AG09309 (cell line): Measurements from ENCODE around the gene SH3GL1.

Experiments used
- DNase-seq: peaks from one replicate; pipeline ENCODE4 v3.0.0-alpha.2; 2010; ENCODE audit warnings: low read depth
- H3K4me3 ChIP-seq: 2 replicates; pipeline ENCODE4 v1.5.1; 2011; ENCODE audit warnings: mild to moderate bottlenecking, low read depth, low read length, moderate library complexity; ENCODE audit not compliant: control insufficient read depth
- CTCF ChIP-seq: IDR thresholded peaks from 2 replicates; pipeline ENCODE4 v1.5.1; 2011; ENCODE audit warnings: mild to moderate bottlenecking, low read depth, low read length, inconsistent platforms; ENCODE audit not compliant: insufficient read depth, control insufficient read depth; ENCODE audit errors: missing control alignments

Gene SH3GL1

GRCh38 chr19:4343370-4344307 lies 56.7 kb downstream of the SH3GL1 start, which contains the start of gene MPND:
MPND (plus strand) TSS chr19:4343562; CDS start chr19:4343594, 32 bp downstream.
- no peak for TF ChIP-seq CTCF
- peak within 1 kb of the TSS; percentile 85 for H3K4me3 ChIP-seq
- no peak for DNase-seq

- peak overlapping the region; percentile 85 for H3K4me3 ChIP-seq
- peak; percentile 43 for TF ChIP-seq CTCF
- DNase-seq, result peak; percentile 100
Observed at GRCh38 chr19:4342615-4343369, 57.6 kb downstream of the SH3GL1 start.

- peak overlapping the region; percentile 56 for H3K4me3 ChIP-seq
- no peak for DNase-seq
- TF ChIP-seq CTCF, result no peak
Observed at GRCh38 chr19:4342314-4342614, 58.1 kb downstream of the SH3GL1 start.

DNA sequence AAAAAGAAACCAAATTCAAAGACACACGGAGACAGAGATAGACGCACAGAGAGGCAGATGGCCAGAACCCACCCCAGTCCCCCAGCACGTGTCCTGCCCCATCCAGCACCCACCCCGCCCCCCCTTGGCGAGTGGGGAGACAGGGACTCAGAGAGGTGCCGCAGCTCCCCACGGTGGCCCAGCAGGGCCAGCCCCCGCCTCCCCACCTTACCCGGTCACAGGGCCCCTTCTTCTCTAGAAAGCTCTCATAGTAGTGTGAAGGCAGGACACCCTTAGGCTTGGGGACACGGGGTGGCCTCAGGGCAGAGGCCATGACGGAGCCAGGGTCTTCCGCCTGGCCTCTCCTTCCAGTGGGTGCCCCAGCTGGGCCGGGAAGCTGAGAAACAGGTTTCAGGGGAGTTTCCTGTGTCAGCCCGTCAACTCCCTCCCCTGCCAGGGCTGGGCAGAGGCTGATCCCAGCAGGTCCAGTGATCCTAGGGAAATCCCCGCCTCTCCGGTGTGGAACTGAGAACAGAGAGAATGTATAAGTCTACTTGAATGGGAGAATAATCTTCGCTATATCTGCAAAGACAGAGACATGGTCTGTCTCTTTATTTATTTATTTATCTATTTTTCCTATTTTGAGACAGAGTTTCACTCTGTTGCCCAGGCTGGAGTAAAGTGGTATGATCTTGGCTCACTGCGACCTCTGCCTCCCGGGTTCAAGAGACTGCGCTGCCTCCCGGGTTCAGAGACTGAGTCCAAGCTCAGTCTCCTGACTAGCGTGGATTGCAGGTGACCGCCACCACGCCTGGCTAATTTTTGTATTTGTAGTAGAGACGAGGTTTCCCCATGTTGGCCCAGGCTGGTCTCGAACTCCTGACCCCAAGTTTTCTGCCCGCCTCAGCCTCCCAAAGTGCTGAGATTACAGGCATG lies 61.6 kb downstream of the SH3GL1 start, which contains the start of gene STAP2:
STAP2 (minus strand) TSS at position 387 of the 915 bp plus-strand sequence; CDS start at position 313, 74 bp downstream.
- DNase-seq, result no peak
- no peak for TF ChIP-seq CTCF
- H3K4me3 ChIP-seq, result peak within 1 kb of the TSS; percentile 9

DNA sequence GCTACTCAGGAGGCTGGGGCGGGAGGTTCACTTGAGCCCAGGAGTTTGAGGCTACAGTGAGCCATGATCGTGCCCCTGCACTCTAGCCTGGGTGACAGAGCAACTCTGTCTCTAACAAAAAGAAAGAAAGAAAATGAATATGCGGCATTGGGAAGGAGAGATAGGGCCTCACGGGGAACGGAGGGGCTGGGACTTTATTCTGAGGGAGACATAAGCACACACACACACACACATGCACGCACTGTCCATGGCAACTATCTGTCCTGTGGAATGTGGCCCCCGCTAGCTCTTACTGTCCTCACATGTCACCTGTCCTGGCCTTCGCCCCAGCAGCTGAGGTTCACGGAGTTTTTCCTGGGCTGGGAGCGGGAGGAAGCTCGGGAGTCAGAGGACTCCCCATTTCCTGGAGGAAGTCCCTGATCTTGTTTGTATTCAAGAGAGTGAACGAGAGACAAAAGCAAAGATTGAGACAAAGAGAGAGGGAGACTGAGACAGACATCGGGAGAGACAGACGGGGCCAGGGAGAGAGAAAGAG lies 62.4 kb downstream of the SH3GL1 start:
- no peak for DNase-seq
- no peak for TF ChIP-seq CTCF
- peak overlapping the region; percentile 9 for H3K4me3 ChIP-seq
